GM23338 (cell line): ENCODE measurements around the gene FBN3. TPM values are rescaled to one million over a fixed set of nuclear protein-coding genes. Genes with fewer than 3 reads are reported as not detected.

Experiments used
- ATAC-seq: fragments of 200-7000 bp; cut with Tn5 transposase; 3 replicates; pipeline ENCODE4 v1.9.1; 2020
- DNase-seq: peaks from one replicate; pipeline ENCODE4 v3.0.0-alpha.2; 2015; ENCODE audit warnings: low spot score
- H2AFZ ChIP-seq: fragments of 200-600 bp; sonication (generic); 2 replicates; pipeline ENCODE4 v1.8.0; 2016; ENCODE audit warnings: antibody characterized with exemption, mild to moderate bottlenecking, moderate library complexity
- H3F3A ChIP-seq: fragments of 200-600 bp; sonication (generic); replicated peaks from 2 replicates; pipeline ENCODE4 v1.8.0; 2017; ENCODE audit warnings: antibody characterized with exemption, mixed run types, low read depth
- H3K27ac ChIP-seq: fragments of 200-600 bp; sonication (generic); 2 replicates; pipeline ENCODE4 v1.6.1; 2016; ENCODE audit warnings: low read depth
- H3K27me3 ChIP-seq: fragments of 200-600 bp; sonication (generic); 2 replicates; pipeline ENCODE4 v1.8.0; 2016; ENCODE audit warnings: mild to moderate bottlenecking, mixed run types, moderate library complexity; ENCODE audit not compliant: insufficient read depth
- H3K36me3 ChIP-seq: fragments of 200-600 bp; sonication (generic); 2 replicates; pipeline ENCODE4 v1.8.0; 2016; ENCODE audit warnings: mild to moderate bottlenecking; ENCODE audit not compliant: insufficient read depth
- H3K4me1 ChIP-seq: fragments of 200-600 bp; sonication (generic); 2 replicates; pipeline ENCODE4 v1.8.0; 2016; ENCODE audit warnings: mild to moderate bottlenecking, moderate library complexity; ENCODE audit not compliant: insufficient read depth
- H3K4me2 ChIP-seq: fragments of 200-600 bp; sonication (generic); 2 replicates; pipeline ENCODE4 v1.7.1; 2017; ENCODE audit warnings: mixed run types
- H3K4me3 ChIP-seq: fragments of 200-600 bp; sonication (generic); 2 replicates; pipeline ENCODE4 v1.6.1; 2016; ENCODE audit warnings: mixed run types
- H3K79me2 ChIP-seq: fragments of 200-600 bp; sonication (generic); replicated peaks from 2 replicates; pipeline ENCODE4 v1.8.0; 2017; ENCODE audit warnings: mild to moderate bottlenecking; ENCODE audit not compliant: insufficient read depth
- H3K9me2 ChIP-seq: fragments of 200-600 bp; sonication (generic); 2 replicates; pipeline ENCODE4 v1.8.0; 2017; ENCODE audit not compliant: insufficient read depth
- H4K20me1 ChIP-seq: fragments of 200-600 bp; sonication (generic); replicated peaks from 2 replicates; pipeline ENCODE4 v1.8.0; 2017; ENCODE audit warnings: mild to moderate bottlenecking; ENCODE audit not compliant: insufficient read depth
- H3K27ac Mint-ChIP-seq: 2 replicates; pipeline ENCODE4 v1.8.0; 2020; ENCODE audit warnings: inconsistent platforms, mild to moderate bottlenecking, moderate library complexity, mixed read lengths
- H3K27me3 Mint-ChIP-seq: 3 replicates; pipeline ENCODE4 v1.8.0; 2022; ENCODE audit warnings: low read depth, mild to moderate bottlenecking, moderate library complexity, mixed read lengths, inconsistent platforms; ENCODE audit not compliant: insufficient read depth, poor library complexity
- H3K36me3 Mint-ChIP-seq: 3 replicates; pipeline ENCODE4 v1.8.0; 2021; ENCODE audit warnings: low read depth, mild to moderate bottlenecking, inconsistent platforms, moderate library complexity, mixed read lengths
- H3K4me1 Mint-ChIP-seq: 3 replicates; pipeline ENCODE4 v1.8.0; 2020; ENCODE audit warnings: mild to moderate bottlenecking, inconsistent platforms, mixed read lengths
- H3K4me3 Mint-ChIP-seq: 3 replicates; pipeline ENCODE4 v1.8.0; 2021; ENCODE audit warnings: moderate library complexity, mild to moderate bottlenecking, inconsistent platforms, mixed read lengths
- H3K9me3 Mint-ChIP-seq: 3 replicates; pipeline ENCODE4 v1.8.0; 2020; ENCODE audit warnings: moderate library complexity, mild to moderate bottlenecking, inconsistent platforms, mixed read lengths
- CREB1 ChIP-seq: fragments of 250-450 bp; sonication (Bioruptor Pico); IDR thresholded peaks from 2 replicates; pipeline ENCODE4 v1.5.0; 2020; ENCODE audit warnings: low read depth, mild to moderate bottlenecking, moderate library complexity
- ETS1 ChIP-seq: IDR thresholded peaks from 2 replicates; pipeline ENCODE4 v1.6.1; 2016; ENCODE audit warnings: antibody characterized with exemption
- EZH2 ChIP-seq: fragments of 200-600 bp; sonication (generic); IDR thresholded peaks from one replicate; pipeline ENCODE4 v1.8.0; 2017; ENCODE audit warnings: antibody characterized with exemption, mild to moderate bottlenecking, low read depth; ENCODE audit not compliant: unreplicated experiment
- ZNF331 ChIP-seq: fragments of 250-450 bp; sonication (Bioruptor Pico); IDR thresholded peaks from 2 replicates; pipeline ENCODE4 v1.5.0; 2020; ENCODE audit warnings: low read depth, mild to moderate bottlenecking, moderate library complexity
- ZNF462 ChIP-seq: fragments of 250-450 bp; sonication (Bioruptor Pico); IDR thresholded peaks from 2 replicates; pipeline ENCODE4 v1.5.0; 2020; ENCODE audit warnings: mild to moderate bottlenecking, moderate library complexity
- polyA plus RNA-seq: library from polyadenylated mRNA; unstranded; fragments of >200 nt; fragmentation: Nextera tagmentation; extraction: Ambion mirVana; gene quantifications from 2 replicates; pipeline ENCODE4 v1.2.1, GENCODE V29; 2016
- total RNA-seq: library from RNA; depleted of rRNA; stranded (reverse); fragments of >200 nt; shearing (Covaris generic); gene quantifications from 2 replicates; pipeline ENCODE4 v1.2.3, GENCODE V29; 2014

Gene FBN3
- total and polyA plus RNA-seq, 2 experiments from 2014 or later: 8.5 to 54.5 TPM

GRCh38 chr19:8057545-8058270, 91.7 kb downstream of the FBN3 start (continued):
- TF ChIP-seq ZNF462 (CRISPR knock-in tag) (no peak), CREB1 (CRISPR knock-in tag) (no peak), ETS1 (no peak), ZNF331 (CRISPR knock-in tag) (no peak)

DNA sequence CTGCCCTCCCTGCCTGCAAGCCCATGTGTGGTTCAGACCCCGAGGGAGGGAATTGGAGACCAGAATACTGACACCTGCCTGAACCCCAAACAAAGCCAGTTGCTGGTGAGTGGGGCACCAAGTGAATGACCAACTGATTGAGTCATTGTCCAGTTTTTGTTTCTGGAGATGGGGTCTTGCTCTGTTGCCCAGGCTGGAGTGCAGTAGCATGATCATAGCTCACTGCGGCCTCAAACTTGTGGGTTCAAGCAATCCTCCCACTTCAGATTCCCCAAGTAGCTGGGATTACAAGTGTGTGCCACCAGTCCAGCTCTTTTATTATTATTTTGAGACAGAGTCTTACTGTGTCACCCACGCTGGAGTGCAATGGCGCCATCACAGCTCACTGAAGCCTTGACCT, 92.9 kb downstream of the FBN3 start:
- H3F3A ChIP-seq: 0 out of 2 replicates have a peak, but pooled peaks cover 3% of the 10 kb centered on the region
- no peak overlapping the region for H3K27ac Mint-ChIP-seq

More for the DNA sequence above, 92.9 kb downstream of the FBN3 start:
- no peak overlapping the region for H3K27ac ChIP-seq
- H3K36me3 Mint-ChIP-seq: no peaks in the 10 kb centered on the region
- ATAC-seq (no peak), DNase-seq (no peak)
- TF ChIP-seq EZH2: no peak
- H2AFZ ChIP-seq: no peak overlapping the region
- H3K9me2 ChIP-seq: no peaks in the 10 kb centered on the region
- no peak overlapping the region for H3K4me2 ChIP-seq
- peaks cover 18% of the 10 kb centered on the region for H3K4me1 Mint-ChIP-seq
- H3K4me3 ChIP-seq: no peak overlapping the region
- no peaks in the 10 kb centered on the region for H3K9me3 Mint-ChIP-seq
- peaks cover 8% of the 10 kb centered on the region for H3K4me1 ChIP-seq
- H3K79me2 ChIP-seq: no peaks in the 10 kb centered on the region
- H3K27me3 ChIP-seq: no peaks in the 10 kb centered on the region
- H4K20me1 ChIP-seq: no peaks in the 10 kb centered on the region
- H3K27me3 Mint-ChIP-seq: peaks cover 17% of the 10 kb centered on the region
- no peaks in the 10 kb centered on the region for H3K36me3 ChIP-seq
- no peak overlapping the region for H3K4me3 Mint-ChIP-seq
